OCI-M1 (cell line): ENCODE results near the gene BIN2.

ENCODE experiments used
- DNase-seq: peaks from one replicate; lab custom pipeline; 2025; lab: John Stamatoyannopoulos, UW

Gene BIN2

DNA sequence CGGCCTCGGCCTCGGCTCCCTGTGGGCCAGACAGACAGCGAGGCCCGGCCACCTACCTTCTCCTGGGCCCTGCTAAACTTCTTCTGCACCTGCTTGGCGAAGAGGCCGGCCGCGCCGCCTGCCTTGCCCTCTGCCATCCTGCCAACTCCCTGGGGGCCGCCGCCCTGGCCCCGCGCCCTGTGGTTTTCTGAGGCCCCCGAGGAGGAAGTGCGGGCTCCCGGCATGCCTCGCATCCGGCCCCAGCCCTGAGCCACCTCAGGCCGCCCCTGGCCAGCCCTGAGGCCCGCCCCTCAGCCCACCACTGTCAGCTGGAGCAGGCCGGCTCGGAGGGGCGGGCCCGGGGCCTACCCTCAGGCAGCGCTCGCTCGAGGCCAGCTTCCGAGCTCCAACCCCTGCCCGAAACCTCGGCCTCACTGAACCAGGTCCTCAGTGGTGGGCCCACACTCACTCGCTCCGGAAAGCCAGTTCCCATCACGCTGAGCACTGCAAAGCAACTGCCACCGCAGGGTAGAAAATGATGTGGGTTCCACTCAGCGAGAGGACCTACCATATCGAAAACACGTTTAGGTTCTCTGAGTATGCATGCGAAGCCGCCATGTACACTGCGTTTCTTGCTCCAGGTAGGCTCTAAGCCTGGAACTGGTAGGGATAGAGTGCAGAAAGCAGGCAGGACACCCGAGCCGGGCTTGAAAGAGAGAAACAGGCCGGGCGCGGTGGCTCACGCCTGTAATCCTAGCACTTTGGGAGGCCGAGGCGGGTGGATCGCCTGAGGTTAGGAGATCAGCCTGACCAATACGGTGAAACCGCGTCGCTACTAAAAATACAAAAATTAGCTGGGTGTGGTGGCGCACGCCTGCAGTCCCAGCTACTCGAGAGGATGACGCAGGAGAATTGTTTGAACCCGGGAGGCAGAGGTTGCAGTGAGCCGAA lies at the start of gene BIN2:
TSS of gene BIN2 (minus strand) at position 209 of the 930 bp plus-strand sequence. CDS start at position 137, 72 bp downstream.
- peak; percentile 84 for DNase-seq

DNA sequence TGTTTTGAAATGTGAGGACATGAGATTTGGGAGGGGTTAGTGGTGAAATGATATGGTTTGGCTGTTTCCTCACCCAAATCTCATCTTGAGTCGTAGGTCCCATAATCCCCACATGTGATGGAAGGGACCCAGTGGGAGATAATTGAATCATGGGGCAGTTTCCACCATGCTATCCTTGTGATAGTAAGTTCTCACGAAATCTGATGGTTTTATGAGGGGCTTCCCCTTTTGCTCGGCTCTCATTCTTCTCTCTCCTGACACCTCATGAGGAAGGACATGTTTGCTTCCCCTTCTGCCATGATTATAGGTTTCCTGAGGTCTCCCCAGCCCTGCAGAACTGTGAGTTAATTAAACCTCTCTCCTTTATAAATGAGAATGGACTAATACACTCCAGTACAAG lies 49.2 kb upstream of the BIN2 start:
- peak; percentile 76 for DNase-seq

DNA sequence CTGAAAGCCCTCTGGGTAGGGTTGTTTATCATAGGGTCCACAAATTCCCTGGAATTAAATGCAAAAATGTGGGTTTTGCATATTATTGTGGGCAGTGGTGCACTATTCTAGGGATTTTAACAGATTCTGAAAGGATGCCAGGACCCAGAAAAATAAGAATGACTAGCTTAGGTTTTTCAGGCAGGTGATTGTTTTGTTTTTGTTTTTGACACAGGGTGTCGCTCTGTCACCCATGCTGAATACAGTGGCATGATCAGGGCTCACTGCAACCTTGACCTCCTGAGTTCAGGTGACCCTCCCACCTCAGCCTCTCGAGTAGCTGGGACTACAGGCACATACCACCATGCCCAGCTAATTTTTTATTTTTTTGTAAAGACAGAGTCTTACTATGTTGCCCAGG lies 48.0 kb upstream of the BIN2 start:
- DNase-seq = no peak

DNA sequence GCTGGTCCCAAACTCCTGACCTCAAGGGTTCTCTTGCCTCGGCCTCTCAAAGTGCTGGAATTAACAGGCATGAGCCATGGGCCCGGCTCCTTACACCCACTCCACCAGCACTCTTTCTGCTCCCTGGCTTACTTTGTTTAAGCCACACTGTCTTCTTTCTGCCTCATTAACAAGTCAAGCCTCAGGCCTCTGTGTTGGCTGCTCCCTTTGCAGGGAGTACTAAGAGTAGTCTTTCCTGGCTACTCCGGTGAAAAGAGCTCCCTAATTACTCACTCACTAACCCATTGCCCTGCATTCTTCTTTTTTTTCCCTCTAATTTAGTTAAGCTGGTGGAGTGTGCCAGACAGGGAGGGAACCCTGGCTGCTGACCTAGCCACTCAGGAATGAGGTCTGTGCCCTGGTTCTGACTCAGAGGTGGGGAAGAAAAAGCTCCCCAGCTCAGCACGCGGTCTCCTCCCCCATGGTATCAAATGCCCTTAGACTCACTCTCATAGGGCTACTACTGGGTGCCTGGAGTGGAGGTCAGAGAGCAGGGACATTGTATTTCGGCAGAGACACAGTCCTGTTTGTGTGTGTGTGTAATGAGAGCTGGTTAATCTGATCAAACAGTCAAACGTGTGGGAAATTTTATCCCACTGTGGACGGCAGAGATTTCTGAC lies 47.5 kb upstream of the BIN2 start:
- DNase-seq = no peak

DNA sequence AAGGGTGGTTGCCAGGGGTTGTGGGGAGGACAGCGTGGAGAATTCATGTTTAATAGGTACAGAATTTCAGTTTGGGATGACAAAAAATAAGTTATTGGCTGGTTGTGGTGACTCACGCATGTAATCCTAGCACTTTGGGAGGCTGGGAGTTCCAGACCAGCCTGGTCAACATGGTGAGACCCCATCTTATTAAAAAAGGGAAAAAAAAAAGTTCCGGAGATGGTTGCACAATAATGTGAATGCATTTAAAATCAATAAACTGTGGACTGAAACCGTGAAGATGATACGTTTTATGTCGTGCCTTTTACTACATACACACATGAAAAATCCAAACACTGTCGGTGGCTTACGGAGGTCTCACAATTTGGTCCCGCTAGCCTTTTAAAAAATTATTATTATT lies 46.7 kb upstream of the BIN2 start:
- no peak for DNase-seq

DNA sequence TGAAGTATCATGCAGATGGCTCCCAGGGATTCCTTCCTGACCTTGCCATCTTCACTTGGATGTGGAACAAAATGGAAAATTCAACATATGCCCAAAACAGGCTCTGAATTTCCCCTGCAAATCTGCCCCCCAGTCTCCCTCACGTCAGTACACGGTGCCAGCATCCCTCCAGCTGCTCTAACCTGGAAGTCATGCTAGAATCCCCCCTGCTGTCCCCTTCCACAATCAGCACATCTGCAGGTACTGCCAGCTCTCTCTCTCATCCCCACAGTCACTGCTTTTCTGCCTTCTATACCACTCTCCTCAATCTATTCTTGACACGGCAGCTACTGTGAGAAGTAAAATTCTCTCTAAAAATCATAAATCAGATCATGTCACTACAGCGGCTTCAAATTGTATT lies 45.6 kb upstream of the BIN2 start:
- no peak for DNase-seq

DNA sequence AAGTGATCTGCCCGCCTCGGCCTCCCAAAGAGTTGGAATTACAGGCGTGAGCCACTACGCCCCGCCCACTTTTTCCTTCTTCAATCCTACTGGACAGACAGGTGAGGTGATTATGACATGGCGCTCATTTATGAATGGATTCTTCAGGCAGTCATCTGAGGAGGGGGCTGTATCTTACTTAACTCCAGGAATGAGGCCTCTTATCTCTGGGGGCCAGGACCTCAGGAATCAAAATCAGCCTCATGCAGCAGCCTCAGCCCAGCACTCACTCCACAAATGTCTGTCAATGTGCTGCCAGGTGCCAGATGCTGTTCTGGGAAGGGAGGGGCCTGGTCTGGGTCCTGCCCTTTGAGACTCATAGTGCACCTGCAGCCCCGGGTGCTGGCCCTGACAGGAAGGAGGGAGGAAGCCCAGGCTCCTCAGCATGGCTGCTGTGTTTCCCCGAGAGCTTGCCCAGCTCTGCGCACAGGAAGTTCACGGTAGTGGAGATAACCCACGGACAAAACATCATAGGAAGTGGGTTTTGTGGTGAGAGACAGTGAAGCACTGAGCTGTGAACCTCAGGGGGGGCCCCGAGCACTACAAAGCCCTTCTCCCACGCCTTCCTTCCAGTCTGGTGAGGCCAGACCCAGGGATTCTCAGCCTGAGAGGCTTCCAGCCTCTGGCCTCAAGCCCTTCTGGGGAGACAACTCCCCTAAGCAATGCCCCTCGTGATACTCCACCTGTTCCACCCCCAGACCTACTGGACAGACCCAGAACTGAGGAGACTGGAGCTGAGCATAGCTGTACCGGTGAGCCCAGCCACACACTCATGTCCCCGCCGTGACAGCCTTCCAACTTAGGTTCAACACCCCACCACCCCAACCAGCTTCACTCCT lies 44.9 kb upstream of the BIN2 start:
- DNase-seq = peak; percentile 86

DNA sequence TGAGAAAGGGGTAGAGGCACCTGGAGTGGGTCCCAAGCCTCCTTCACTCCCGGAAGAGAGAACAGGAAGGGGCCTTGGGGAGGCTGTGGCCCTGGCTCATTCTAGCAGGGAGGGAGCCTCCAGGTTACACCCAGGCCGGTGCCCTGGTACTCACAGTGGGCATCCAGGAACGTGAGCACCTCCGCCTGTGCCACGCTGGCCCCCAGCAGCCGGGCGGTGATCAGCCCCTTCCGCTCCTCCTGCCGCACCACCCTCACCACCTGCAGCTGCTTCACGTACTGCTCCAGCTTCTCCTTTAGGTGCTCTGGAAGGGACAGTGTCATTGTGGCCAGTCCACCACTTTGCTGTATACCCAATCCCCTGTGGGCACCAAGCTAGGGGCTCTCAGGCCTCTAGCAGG lies 41.3 kb upstream of the BIN2 start:
- DNase-seq = no peak

DNA sequence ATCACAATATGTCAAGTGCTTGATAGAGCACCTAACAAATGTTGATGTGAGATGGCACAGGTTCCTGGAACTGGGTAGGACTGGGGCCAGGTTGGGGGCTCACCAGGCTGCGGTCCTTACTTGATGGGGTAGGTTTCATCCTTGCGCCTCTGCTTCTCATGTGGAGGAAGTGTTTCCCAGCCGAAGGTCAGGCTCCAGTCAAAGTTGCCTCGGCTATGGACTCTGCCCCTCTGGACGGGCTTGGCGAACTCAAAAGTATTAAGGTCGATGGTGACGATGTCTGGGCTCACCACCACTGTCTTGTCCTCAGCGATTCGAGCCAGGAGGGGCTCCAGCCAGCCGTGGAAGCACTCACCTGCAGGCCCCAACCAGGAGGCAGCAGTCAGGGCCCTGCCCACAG lies 40.0 kb upstream of the BIN2 start:
- no peak for DNase-seq

DNA sequence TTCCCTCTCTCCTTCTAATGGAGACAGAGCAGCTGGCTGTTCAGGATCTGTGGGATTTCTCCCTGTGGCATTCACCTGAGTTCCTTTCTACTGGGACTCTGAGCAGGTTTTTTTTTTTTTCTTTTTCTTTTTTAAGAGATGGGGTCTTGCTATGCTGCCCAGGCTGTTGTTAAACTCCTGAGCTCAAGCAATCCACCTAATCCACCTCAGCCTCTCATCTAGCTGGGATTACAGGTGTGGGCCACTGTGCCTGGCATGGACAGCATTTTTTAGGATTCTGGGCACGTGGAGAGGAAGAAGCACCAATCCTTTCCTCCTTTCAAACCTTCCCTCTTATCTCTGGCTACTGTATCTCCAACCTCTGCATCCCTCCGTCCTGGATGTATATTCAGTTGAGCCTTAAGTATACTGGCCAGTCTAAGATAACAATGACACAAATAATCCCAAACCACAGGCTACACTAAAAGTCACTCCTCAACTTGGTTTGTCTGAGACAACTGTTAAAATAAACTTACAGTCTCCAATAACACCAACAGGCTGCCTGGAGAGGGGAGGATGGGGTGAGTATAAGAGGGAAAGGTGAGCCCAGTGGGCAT lies 38.9 kb upstream of the BIN2 start:
- DNase-seq = peak; percentile 30

DNA sequence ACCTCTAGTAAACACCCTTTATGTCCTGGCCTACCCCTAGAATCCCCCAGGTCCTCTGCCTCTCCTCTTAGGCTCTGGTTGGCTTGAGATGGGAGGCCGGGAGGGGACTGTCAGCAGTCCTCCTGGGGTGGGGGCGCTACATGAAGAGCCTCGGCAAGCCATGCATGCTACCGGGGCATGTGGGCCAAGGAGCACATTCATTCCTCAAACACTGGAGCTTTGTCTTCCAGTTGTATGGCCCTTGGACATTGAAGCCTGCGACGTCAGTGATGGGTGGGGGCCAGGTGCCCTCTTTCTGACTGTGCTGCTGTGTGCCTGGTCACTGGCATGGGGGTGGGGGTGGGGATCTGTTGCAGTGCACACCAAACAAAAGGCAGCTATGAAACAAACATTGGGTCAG lies 38.3 kb upstream of the BIN2 start:
- DNase-seq = no peak

DNA sequence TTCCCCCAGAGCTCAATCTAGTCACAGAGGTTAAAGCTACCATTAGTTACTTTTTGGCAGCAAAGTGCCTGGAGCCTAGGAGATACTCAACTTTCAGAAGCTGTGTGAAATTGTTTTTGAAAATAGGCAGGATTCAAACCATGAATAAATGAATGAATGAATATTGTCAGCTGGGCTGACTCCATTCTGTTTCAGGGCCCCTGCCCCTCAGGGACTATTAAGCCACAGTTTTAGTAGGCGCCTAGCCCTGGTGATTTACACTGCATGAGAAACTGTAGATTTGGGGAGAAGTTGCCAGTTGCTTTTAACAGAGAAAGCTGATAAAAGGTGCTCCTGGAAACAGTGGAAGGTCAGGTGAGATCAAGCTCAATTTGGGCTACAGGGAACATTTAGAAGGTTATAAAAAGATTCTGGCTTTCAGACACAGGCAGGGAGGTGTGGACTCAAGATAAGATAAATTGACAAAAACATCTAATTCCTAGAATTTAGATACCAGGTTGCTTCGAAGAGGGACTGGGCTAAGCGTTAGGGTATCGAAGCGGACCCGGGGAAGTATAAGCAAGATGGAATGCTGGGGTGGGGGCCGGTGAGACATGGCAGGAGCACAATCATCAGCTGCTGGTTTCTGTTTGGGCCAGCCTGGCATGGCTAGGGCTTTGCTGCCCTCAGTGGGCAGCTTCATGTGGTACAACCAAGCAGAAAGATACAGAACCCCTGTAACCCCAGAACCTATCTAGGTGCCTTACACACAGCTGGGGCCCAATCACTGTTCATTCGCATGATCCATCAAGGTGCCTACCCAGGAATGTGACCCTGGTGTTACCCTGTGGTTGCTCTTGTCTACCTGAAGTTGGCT lies 37.4 kb upstream of the BIN2 start:
- no peak for DNase-seq

DNA sequence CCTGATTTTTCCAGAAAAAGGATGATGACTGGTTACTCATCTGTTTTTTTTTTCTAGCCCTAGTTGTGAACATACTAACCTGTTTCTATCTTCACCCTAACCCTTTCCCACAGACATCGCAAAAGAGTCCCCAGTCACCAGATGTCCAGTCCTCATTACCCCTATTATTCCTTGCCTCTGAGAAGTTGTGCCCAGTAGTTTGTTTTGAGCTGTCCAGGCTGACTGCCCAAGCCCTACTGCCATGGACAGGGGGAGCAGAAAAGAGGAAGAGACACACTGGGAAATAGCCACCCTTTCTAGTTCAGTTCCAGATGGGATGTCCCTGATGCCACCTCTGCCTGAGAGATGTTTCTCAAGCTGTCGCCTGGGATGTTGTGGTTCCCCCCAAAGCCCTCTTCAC lies 36.3 kb upstream of the BIN2 start:
- DNase-seq = no peak

DNA sequence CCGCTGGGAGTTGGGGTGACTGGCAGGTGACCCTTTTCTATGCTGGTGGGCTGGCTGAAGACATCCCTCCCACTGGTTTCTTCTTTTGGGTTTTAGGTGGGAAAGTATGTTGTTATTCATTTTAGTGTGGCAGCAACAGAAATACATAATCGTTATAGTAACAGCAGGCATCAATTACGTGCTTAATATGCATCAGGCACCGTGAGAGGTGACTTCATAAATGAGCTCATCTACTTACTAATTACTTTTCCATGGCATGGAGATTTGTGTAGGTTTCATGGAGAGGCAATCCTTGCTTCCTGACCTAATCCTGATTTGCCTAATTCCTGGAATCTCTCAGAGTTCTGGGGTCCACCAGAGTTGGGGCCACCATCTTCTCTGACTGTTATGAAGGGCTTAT lies 35.9 kb upstream of the BIN2 start:
- no peak for DNase-seq

DNA sequence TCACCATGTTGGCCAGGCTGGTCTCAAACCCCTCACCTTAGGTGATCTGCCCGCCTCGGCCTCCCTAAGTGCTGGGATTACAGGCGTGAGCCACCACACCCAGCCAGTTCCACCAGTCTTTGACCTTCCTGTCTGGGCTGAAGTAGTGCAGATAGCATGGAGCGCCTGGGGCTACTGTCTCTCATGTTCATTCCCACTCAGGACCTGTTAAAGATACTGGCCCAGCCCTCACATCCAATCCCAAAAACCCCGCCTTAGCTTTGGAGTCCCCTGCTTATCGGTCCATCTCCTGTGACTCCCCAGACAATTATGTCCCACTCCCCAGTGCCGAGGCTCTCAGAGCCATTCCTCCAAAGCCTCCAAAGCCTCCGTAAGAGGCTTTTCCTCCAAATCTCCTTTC lies 34.5 kb upstream of the BIN2 start:
- no peak for DNase-seq

DNA sequence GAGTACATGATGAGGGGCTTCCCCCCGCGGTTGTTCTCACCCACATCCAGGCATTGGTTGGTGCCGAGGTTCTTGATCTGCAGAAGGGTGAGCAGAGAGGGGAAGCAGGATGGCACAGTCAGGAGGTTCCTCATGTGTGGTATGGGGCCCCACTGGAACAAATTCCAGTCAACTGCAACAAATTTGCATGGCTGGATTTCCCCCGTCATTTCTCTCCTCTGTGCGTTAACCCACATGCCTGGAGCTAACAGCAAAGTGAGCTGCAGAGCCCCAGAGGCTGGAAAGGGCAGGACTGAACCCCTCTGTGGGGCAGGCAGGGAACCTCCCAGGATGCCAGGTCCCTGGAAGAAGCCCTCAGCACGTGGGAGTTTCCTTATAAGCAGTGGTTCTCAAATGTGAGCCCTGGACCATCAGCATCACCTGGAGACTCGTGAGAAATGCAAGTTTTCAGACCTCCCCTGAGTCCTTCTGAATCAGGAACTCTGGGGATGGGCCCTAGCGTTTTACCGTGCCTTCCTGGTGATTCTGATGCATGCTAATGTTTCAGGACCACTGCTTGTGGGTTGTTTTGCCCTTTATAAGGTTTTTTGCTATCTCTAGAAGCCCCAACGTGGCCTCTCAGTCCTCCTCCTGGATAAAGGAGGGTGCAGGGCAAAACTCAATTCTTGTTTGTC lies 33.5 kb upstream of the BIN2 start:
- no peak for DNase-seq

DNA sequence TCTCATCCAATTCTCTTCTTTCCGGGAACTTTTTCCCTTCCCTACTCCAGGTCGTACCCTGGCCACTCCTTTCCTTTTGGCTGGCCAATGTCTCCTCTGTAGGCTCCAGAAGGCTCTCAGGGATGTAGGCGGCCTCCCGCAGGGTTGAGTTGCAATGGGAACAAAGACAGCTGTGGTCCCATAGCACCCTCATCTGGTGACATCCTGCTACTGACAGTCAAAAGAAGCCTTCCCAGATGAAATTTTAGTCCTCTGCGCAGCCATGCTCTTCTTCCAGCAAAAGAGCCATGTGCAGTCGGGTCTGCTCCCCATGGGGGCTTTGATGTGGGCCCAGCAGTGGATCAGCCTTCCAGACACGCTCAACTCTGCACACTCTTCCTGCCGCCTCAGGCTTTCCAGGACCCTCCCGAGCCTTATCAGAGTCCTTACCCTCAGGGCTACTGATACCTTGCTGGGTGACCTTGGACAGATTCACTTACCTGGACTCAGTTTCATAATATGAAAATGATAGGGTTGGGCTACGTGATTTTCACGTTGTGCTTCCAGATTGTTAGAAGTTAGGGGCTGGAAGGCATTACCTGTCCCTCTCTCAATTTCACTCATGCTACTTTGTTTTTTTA lies 28.0 kb upstream of the BIN2 start:
- DNase-seq = peak; percentile 52

DNA sequence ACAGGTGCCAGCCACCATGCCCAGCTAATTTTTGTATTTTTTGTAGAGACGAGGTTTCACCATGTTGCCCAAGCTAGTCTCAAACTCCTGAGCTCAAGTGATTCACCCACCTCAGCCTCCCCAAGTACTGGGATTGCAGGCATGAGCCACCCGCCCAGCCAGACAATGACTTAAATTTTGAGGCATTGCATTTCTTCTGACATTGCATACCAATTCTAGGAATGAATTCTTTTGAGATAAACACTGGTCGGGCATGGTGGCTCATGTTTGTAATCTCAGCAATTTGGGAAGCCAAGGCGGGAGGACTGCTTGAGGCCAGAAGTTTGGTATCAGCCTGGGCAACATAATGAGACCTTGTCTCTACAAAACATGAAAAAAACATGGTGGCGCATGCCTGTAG lies 25.1 kb upstream of the BIN2 start:
- no peak for DNase-seq

DNA sequence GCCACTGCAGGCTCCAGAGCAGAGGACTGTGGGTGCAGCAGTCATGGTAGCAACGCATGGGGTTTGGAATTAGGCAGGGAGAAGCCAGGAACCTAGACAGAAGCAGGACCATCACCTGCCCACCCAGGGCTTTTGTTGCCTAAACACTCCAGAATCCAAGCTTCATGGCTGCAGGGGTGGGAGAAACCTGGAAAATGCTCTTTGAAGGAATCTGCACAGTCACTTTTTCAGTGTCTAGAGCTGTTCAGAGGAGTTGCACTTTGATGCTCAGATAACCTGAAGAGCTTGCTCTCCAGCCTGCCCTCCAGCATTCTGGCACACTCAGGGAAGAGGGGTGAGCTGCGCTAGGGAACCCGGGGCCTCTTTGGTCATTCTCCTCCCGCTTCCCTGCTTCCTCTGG lies 24.1 kb upstream of the BIN2 start:
- DNase-seq = no peak

DNA sequence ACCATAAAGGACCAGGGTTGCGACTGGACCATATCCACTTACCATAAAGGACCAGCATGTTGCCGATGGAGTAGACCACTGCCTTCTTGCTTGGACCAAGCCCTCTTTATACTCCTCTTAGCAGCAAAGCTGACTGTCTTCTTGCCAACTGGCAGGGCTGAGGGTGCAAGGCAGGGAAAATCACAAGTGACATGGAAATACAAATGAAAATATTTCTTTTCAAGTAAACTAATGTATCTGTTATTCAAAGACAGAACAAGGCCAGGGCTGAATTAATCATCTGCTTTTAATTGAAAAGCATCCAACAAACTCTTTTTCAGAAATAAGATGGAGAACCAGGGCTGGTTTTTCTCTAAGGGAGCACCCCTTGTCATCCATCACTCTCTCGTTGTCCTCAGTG lies 22.6 kb upstream of the BIN2 start, which contains the start of gene CELA1:
TSS of gene CELA1 (minus strand) at position 99 of the 400 bp plus-strand sequence. CDS start at position 58, 41 bp downstream.
- DNase-seq = no peak
